OCI-LY7 (cell line): ENCODE measurements around the gene THAP12. TPM values are rescaled to one million over a fixed set of nuclear protein-coding genes. Genes with fewer than 3 reads are reported as not detected.

Source experiments
- BruUV-seq: library from RNA; stranded (reverse); fragments of 400-500 nt; replicated peaks from 2 replicates; lab custom pipeline; 2021; lab: Mats Ljungman, UMichigan
- CTCF ChIA-PET: fragments of 300-600 bp; sonication (Branson Sonifier 250); formaldehyde crosslinking; loops from one replicate; lab custom pipeline; 2022; ENCODE audit warnings: antibody characterized with exemption; ENCODE audit not compliant: unreplicated experiment; lab: Charles Lee
- POLR2A ChIA-PET: fragments of 300-600 bp; sonication (Branson Sonifier 250); formaldehyde crosslinking; loops from one replicate; lab custom pipeline; 2022; ENCODE audit warnings: antibody characterized with exemption; lab: Charles Lee
- DNase-seq: peaks from one replicate; pipeline ENCODE4 v3.0.0-alpha.2; 2015; ENCODE audit warnings: low spot score
- H2AFZ ChIP-seq: fragments of 200-600 bp; sonication (generic), shearing (Covaris generic); 2 replicates; pipeline ENCODE4 v1.6.1; 2014; ENCODE audit warnings: mild to moderate bottlenecking, antibody characterized with exemption, low read length, moderate library complexity
- H3K27ac ChIP-seq: fragments of 200-600 bp; sonication (generic); 2 replicates; pipeline ENCODE4 v1.5.1; 2014; ENCODE audit warnings: mixed run types, low read depth, mild to moderate bottlenecking, moderate library complexity, low read length, inconsistent platforms; ENCODE audit not compliant: poor library complexity, severe bottlenecking
- H3K36me3 ChIP-seq: fragments of 200-600 bp; sonication (generic); 2 replicates; pipeline ENCODE4 v1.6.1; 2014; ENCODE audit warnings: mild to moderate bottlenecking, antibody characterized with exemption, low read length, moderate library complexity, mixed read lengths; ENCODE audit not compliant: insufficient read depth
- H3K4me1 ChIP-seq: fragments of 200-600 bp; sonication (generic); 2 replicates; pipeline ENCODE4 v1.5.1; 2014; ENCODE audit warnings: mild to moderate bottlenecking, low read length; ENCODE audit not compliant: insufficient read depth, poor library complexity, severe bottlenecking
- H3K4me2 ChIP-seq: fragments of 200-600 bp; sonication (generic); 2 replicates; pipeline ENCODE4 v1.6.1; 2014; ENCODE audit warnings: mild to moderate bottlenecking, low read length
- H3K4me3 ChIP-seq: fragments of 200-600 bp; sonication (generic); 2 replicates; pipeline ENCODE4 v1.5.1; 2014; ENCODE audit warnings: mild to moderate bottlenecking, low read depth, low read length; ENCODE audit not compliant: poor library complexity, severe bottlenecking
- H3K79me2 ChIP-seq: fragments of 200-600 bp; sonication (generic); 2 replicates; pipeline ENCODE4 v1.6.1; 2016; ENCODE audit warnings: low read depth, mild to moderate bottlenecking, low read length, moderate library complexity, mixed read lengths; ENCODE audit not compliant: insufficient read depth
- H3K9me2 ChIP-seq: fragments of 200-600 bp; sonication (generic); 2 replicates; pipeline ENCODE4 v1.6.1; 2016; ENCODE audit warnings: mild to moderate bottlenecking, low read length, mixed read lengths; ENCODE audit not compliant: insufficient read depth
- H3K9me3 ChIP-seq: fragments of 200-600 bp; sonication (generic); 2 replicates; pipeline ENCODE4 v1.6.1; 2014; ENCODE audit warnings: mild to moderate bottlenecking, mixed run types, low read length, mixed read lengths
- H4K20me1 ChIP-seq: fragments of 200-600 bp; sonication (generic); 2 replicates; pipeline ENCODE4 v1.6.1; 2014; ENCODE audit warnings: mild to moderate bottlenecking, antibody characterized with exemption, low read length, moderate library complexity, mixed read lengths; ENCODE audit not compliant: insufficient read depth
- CTCF ChIP-seq: fragments of 200-600 bp; sonication (generic); conservative IDR thresholded peaks from 2 replicates; pipeline ENCODE4 v1.5.1; 2014; ENCODE audit warnings: mild to moderate bottlenecking, antibody characterized with exemption, low read length, moderate library complexity, mixed read lengths
- EZH2phosphoT487 ChIP-seq: fragments of 200-600 bp; sonication (generic); IDR thresholded peaks from 2 replicates; pipeline ENCODE4 v1.6.1; 2018; ENCODE audit warnings: low read depth, borderline replicate concordance, mild to moderate bottlenecking, mixed run types, antibody characterized with exemption, low read length, moderate library complexity, mixed read lengths
- intact Hi-C: fragments of 100-400 bp; cut with micrococcal nuclease; formaldehyde crosslinking; loops from one replicate; pipeline ENCODE4 v1.10.0; 2022; ENCODE audit not compliant: unreplicated experiment
- total RNA-seq, 2 experiments: library from RNA; depleted of rRNA in 1 of 2; stranded (reverse); fragments of >200 nt in 1 of 2; shearing (Covaris generic) in 1 of 2; gene quantifications; 2 replicates each; pipeline ENCODE4 v1.2.3, GENCODE V29; 2014 to 2022

The THAP12 gene
- total RNA-seq, 2 experiments from 2014 or later: 55.7 to 74.7 TPM

GRCh38 chr11:76307978-76308747 lies 72.8 kb downstream of the THAP12 start:
- H3K36me3 ChIP-seq: no peaks in the 10 kb centered on the region
- no peak overlapping the region for H2AFZ ChIP-seq
- ChIA-PET POLR2A (no interaction called here), CTCF (no interaction called here)
- no peaks in the 10 kb centered on the region for H3K79me2 ChIP-seq
- BruUV-seq: no TSS peak
- TF ChIP-seq CTCF: no peak
- no peak for TF ChIP-seq EZH2phosphoT487
- no peaks in the 10 kb centered on the region for H3K4me1 ChIP-seq
- H3K9me3 ChIP-seq: no peaks in the 10 kb centered on the region
- H3K9me2 ChIP-seq: no peaks in the 10 kb centered on the region
- H4K20me1 ChIP-seq: no peaks in the 10 kb centered on the region
- no peak for DNase-seq
- no peak overlapping the region for H3K27ac ChIP-seq
- intact Hi-C loops: no loop called here
- H3K4me2 ChIP-seq: no peak overlapping the region
- H3K4me3 ChIP-seq: no peak overlapping the region

GRCh38 chr11:76307396-76307795 lies 73.5 kb downstream of the THAP12 start:
- Histone ChIP-seq H3K9me2 (no peaks in the 10 kb centered on the region), H3K79me2 (no peaks in the 10 kb centered on the region), H3K4me3 (no peak overlapping the region), H3K9me3 (no peaks in the 10 kb centered on the region), H3K4me1 (no peaks in the 10 kb centered on the region), H2AFZ (no peak overlapping the region), H3K27ac (no peak overlapping the region), H3K36me3 (no peaks in the 10 kb centered on the region), H3K4me2 (no peak overlapping the region), H4K20me1 (no peaks in the 10 kb centered on the region)
- DNase-seq: no peak
- BruUV-seq: no TSS peak
- TF ChIP-seq CTCF: no peak
- no peak for TF ChIP-seq EZH2phosphoT487
- intact Hi-C loops: no loop called here
- ChIA-PET CTCF (no interaction called here), POLR2A (no interaction called here)

GRCh38 chr11:76303399-76303798 lies 77.5 kb downstream of the THAP12 start:
- no TSS peak for BruUV-seq
- Histone ChIP-seq H2AFZ (no peak overlapping the region), H3K79me2 (no peaks in the 10 kb centered on the region), H3K27ac (no peak overlapping the region), H3K4me2 (no peak overlapping the region), H3K4me1 (no peaks in the 10 kb centered on the region), H3K36me3 (no peaks in the 10 kb centered on the region), H4K20me1 (no peaks in the 10 kb centered on the region), H3K4me3 (no peak overlapping the region), H3K9me2 (no peaks in the 10 kb centered on the region), H3K9me3 (no peaks in the 10 kb centered on the region)
- TF ChIP-seq EZH2phosphoT487: no peak
- no peak for TF ChIP-seq CTCF
- intact Hi-C loops: no loop called here
- DNase-seq: no peak
- ChIA-PET POLR2A (interaction anchor here (1.0 to 1.2 kb wide), 2 partner anchors 10 to 25 kb away, joined by 3 read pairs; no protein-coding TSS in a partner anchor), CTCF (no interaction called here)
